Liver (tissue), 9 donors: Measurements from ENCODE around the gene PNMA1. TPM values are rescaled to one million over a fixed set of nuclear protein-coding genes. Genes with fewer than 3 reads are reported as not detected.

Experiments used
- DNase-seq: peaks from one replicate; pipeline ENCODE4 v3.0.0-alpha.2; 2017; ENCODE audit warnings: low spot score
- H3K27ac ChIP-seq, 2 donors: one replicate each; pipeline ENCODE4 v1.7.0; 2013; ENCODE audit warnings: inconsistent platforms in 2 of 2, low read length in 2 of 2, control low read depth in 1 of 2, low read depth in 1 of 2, mild to moderate bottlenecking in 1 of 2
- H3K27me3 ChIP-seq, 4 donors: one replicate each; pipeline versions ENCODE4 v1.6.1 to v1.7.0; 2013; ENCODE audit warnings: low read length in 3 of 4, inconsistent platforms in 1 of 4, mild to moderate bottlenecking in 1 of 4, moderate library complexity in 1 of 4; ENCODE audit not compliant: control insufficient read depth in 4 of 4, insufficient read depth in 4 of 4
- H3K36me3 ChIP-seq, 4 donors: one replicate each; pipeline versions ENCODE4 v1.6.1 to v1.7.0; 2013; ENCODE audit warnings: low read length in 3 of 4, mild to moderate bottlenecking in 3 of 4, low read depth in 1 of 4, moderate library complexity in 1 of 4; ENCODE audit not compliant: control insufficient read depth in 4 of 4, insufficient read depth in 3 of 4
- H3K4me1 ChIP-seq, 4 donors: one replicate each; pipeline versions ENCODE4 v1.6.1 to v1.7.0; 2013; ENCODE audit warnings: low read length in 3 of 4, mild to moderate bottlenecking in 3 of 4, moderate library complexity in 1 of 4; ENCODE audit not compliant: control insufficient read depth in 4 of 4, insufficient read depth in 4 of 4
- H3K4me3 ChIP-seq, 3 donors: one replicate each; pipeline versions ENCODE4 v1.6.1 to v1.7.0; 2013; ENCODE audit warnings: low read length in 3 of 3, control low read depth in 1 of 3, low read depth in 1 of 3, mild to moderate bottlenecking in 1 of 3
- H3K9ac ChIP-seq, 2 donors: one replicate each; pipeline ENCODE4 v1.7.0; 2013; ENCODE audit warnings: low read length in 2 of 2, mild to moderate bottlenecking in 2 of 2, moderate library complexity in 2 of 2, control low read depth in 1 of 2, low read depth in 1 of 2
- H3K9me3 ChIP-seq, 4 donors: one replicate each; pipeline versions ENCODE4 v1.6.1 to v1.7.0; 2013; ENCODE audit warnings: low read length in 3 of 4; ENCODE audit not compliant: control insufficient read depth in 4 of 4
- ATF3 ChIP-seq: IDR thresholded peaks from 2 replicates; pipeline ENCODE4 v1.6.1; 2016; ENCODE audit warnings: antibody characterized with exemption
- EGR1 ChIP-seq, 2 donors: IDR thresholded peaks; 2 replicates each; pipeline ENCODE4 v1.6.1; 2016 to 2018; ENCODE audit warnings: antibody characterized with exemption in 2 of 2, low read depth in 2 of 2
- FOXA1 ChIP-seq: IDR thresholded peaks from 2 replicates; pipeline ENCODE4 v1.6.1; 2016; ENCODE audit warnings: antibody characterized with exemption
- FOXA2 ChIP-seq: IDR thresholded peaks from 2 replicates; pipeline ENCODE4 v1.6.1; 2016; ENCODE audit warnings: antibody characterized with exemption
- GABPA ChIP-seq, 2 donors: IDR thresholded peaks in 1 of 2; conservative IDR thresholded peaks in 1 of 2; 2 replicates each; pipeline ENCODE4 v1.6.1; 2016; ENCODE audit warnings: antibody characterized with exemption in 2 of 2, mild to moderate bottlenecking in 1 of 2, moderate library complexity in 1 of 2
- HNF4A ChIP-seq, 2 donors: conservative IDR thresholded peaks; 2 replicates each; pipeline ENCODE4 v1.6.1; 2016; ENCODE audit warnings: antibody characterized with exemption in 2 of 2, mild to moderate bottlenecking in 2 of 2
- HNF4G ChIP-seq: IDR thresholded peaks from 2 replicates; pipeline ENCODE4 v1.6.1; 2016; ENCODE audit warnings: antibody characterized with exemption
- JUND ChIP-seq, 2 donors: IDR thresholded peaks; 2 replicates each; pipeline ENCODE4 v1.6.1; 2016; ENCODE audit warnings: antibody characterized with exemption in 2 of 2
- MAX ChIP-seq: IDR thresholded peaks from 2 replicates; pipeline ENCODE4 v1.6.1; 2016; ENCODE audit warnings: antibody characterized with exemption
- NR2F2 ChIP-seq: IDR thresholded peaks from 2 replicates; pipeline ENCODE4 v1.6.1; 2016; ENCODE audit warnings: antibody characterized with exemption
- RAD21 ChIP-seq, 2 donors: IDR thresholded peaks; 2 replicates each; pipeline ENCODE4 v1.6.1; 2016; ENCODE audit warnings: antibody characterized with exemption in 2 of 2, mild to moderate bottlenecking in 2 of 2
- RXRA ChIP-seq, 2 donors: IDR thresholded peaks; 2 replicates each; pipeline ENCODE4 v1.6.1; 2017 to 2018; ENCODE audit warnings: antibody characterized with exemption in 2 of 2, mild to moderate bottlenecking in 1 of 2
- SP1 ChIP-seq: IDR thresholded peaks from 2 replicates; pipeline ENCODE4 v1.6.1; 2018; ENCODE audit warnings: antibody characterized with exemption, mild to moderate bottlenecking
- TAF1 ChIP-seq: conservative IDR thresholded peaks from 2 replicates; pipeline ENCODE4 v1.6.1; 2016; ENCODE audit warnings: antibody characterized with exemption, mild to moderate bottlenecking
- YY1 ChIP-seq: IDR thresholded peaks from 2 replicates; pipeline ENCODE4 v1.6.1; 2016; ENCODE audit warnings: antibody characterized with exemption, mild to moderate bottlenecking
- ZBTB33 ChIP-seq: IDR thresholded peaks from 2 replicates; pipeline ENCODE4 v1.6.1; 2016; ENCODE audit warnings: antibody characterized with exemption
- WGBS: extraction: QIAGEN DNeasy Blood & Tissue Kit; methylation state at CpG from one replicate; pipeline ENCODE4 v1.1.7; 2013; 5-methylcytosine and 5-hydroxymethylcytosine counted together
- polyA plus RNA-seq, 2 donors: library from polyadenylated mRNA; stranded (reverse) in 1 of 2; unstranded in 1 of 2; fragments of 200-250 nt in 1 of 2; fragments of >200 nt in 1 of 2; fragmentation: Nextera tagmentation in 1 of 2; extraction: Ambion mirVana in 1 of 2; gene quantifications; one replicate each; pipeline versions ENCODE4 v1.2.1 to v1.2.3, GENCODE V29; 2013 to 2015
- total RNA-seq, 2 donors: library from RNA; depleted of rRNA; stranded (reverse); fragments of >200 nt; gene quantifications; one replicate each; pipeline ENCODE4 v1.2.3, GENCODE V29; 2014
- TF ChIP-seq, protein P1 (sequence below): IDR thresholded peaks from 2 replicates; pipeline ENCODE4 v1.6.1; 2016; ENCODE audit warnings: antibody characterized with exemption, mild to moderate bottlenecking
- TF ChIP-seq, protein P2 (sequence below): fragments of 150-350 bp; IDR thresholded peaks from 2 replicates; pipeline ENCODE4 v1.5.1; 2017; ENCODE audit warnings: improper control_type of control experiment, low read depth, low read length; ENCODE audit not compliant: missing input control
- donor health status: healthy.
- donor health status: healthy.
- donor health status: healthy.
- donor health status: healthy.
- donor health status: healthy.

PNMA1 gene
- total and polyA plus RNA-seq, 4 donors: 2.3 to 10.4 (median 3.4) TPM

GRCh38 chr14:73724696-73725095 lies 10.5 kb upstream of the PNMA1 start:
- Histone ChIP-seq H3K27ac (peak overlapping the region; percentile 78 to 81), H3K9me3 (no peaks in the 10 kb centered on the region), H3K36me3 (peaks cover 7 to 62% (median 37%) of the 10 kb centered on the region in 4 donors), H3K9ac (peak overlapping the region in 1 of 2 donors; percentile 16), H3K27me3 (no peaks in the 10 kb centered on the region), H3K4me3 (no peak overlapping the region), H3K4me1 (peaks cover 13 to 65% (median 51%) of the 10 kb centered on the region in 4 donors)
- no peak for DNase-seq
- TF ChIP-seq NR2F2 (no peak), ZBTB33 (no peak), EGR1 (IDR thresholded peaks at IDR 0.05; ENCODE audit: low read depth in 2 of 2) (no peak), TAF1 (no peak), HNF4A (conservative IDR thresholded peaks at IDR 0.05) (no peak), JUND (IDR thresholded peaks at IDR 0.05) (no peak), GABPA (IDR thresholded peaks at IDR 0.05 in 1 of 2, conservative IDR thresholded peaks at IDR 0.05 in 1 of 2) (no peak), FOXA2 (no peak), RAD21 (IDR thresholded peaks at IDR 0.05) (no peak), HNF4G (no peak), MAX (no peak), SP1 (no peak), ATF3 (no peak), FOXA1 (no peak), RXRA (IDR thresholded peaks at IDR 0.05) (no peak), YY1 (no peak)
- TF ChIP-seq, protein P1, sequence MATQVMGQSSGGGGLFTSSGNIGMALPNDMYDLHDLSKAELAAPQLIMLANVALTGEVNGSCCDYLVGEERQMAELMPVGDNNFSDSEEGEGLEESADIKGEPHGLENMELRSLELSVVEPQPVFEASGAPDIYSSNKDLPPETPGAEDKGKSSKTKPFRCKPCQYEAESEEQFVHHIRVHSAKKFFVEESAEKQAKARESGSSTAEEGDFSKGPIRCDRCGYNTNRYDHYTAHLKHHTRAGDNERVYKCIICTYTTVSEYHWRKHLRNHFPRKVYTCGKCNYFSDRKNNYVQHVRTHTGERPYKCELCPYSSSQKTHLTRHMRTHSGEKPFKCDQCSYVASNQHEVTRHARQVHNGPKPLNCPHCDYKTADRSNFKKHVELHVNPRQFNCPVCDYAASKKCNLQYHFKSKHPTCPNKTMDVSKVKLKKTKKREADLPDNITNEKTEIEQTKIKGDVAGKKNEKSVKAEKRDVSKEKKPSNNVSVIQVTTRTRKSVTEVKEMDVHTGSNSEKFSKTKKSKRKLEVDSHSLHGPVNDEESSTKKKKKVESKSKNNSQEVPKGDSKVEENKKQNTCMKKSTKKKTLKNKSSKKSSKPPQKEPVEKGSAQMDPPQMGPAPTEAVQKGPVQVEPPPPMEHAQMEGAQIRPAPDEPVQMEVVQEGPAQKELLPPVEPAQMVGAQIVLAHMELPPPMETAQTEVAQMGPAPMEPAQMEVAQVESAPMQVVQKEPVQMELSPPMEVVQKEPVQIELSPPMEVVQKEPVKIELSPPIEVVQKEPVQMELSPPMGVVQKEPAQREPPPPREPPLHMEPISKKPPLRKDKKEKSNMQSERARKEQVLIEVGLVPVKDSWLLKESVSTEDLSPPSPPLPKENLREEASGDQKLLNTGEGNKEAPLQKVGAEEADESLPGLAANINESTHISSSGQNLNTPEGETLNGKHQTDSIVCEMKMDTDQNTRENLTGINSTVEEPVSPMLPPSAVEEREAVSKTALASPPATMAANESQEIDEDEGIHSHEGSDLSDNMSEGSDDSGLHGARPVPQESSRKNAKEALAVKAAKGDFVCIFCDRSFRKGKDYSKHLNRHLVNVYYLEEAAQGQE: no peak
- TF ChIP-seq, protein P2, sequence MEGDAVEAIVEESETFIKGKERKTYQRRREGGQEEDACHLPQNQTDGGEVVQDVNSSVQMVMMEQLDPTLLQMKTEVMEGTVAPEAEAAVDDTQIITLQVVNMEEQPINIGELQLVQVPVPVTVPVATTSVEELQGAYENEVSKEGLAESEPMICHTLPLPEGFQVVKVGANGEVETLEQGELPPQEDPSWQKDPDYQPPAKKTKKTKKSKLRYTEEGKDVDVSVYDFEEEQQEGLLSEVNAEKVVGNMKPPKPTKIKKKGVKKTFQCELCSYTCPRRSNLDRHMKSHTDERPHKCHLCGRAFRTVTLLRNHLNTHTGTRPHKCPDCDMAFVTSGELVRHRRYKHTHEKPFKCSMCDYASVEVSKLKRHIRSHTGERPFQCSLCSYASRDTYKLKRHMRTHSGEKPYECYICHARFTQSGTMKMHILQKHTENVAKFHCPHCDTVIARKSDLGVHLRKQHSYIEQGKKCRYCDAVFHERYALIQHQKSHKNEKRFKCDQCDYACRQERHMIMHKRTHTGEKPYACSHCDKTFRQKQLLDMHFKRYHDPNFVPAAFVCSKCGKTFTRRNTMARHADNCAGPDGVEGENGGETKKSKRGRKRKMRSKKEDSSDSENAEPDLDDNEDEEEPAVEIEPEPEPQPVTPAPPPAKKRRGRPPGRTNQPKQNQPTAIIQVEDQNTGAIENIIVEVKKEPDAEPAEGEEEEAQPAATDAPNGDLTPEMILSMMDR: no peak
- 93% methylated on average over 2 of the region's 2 CpGs for WGBS
